ENCODE measurements around the gene BEST3. TPM values are rescaled to one million over a fixed set of nuclear protein-coding genes. Genes with fewer than 3 reads are reported as not detected.

Gene BEST3
- total and polyA plus RNA-seq, 2 donors (not counting 1 experiment from before 2014, with no cell fraction given), result not detected

- Mint-ChIP-seq H3K9me3 (ENCODE audit: insufficient read depth) (no peaks in the 10 kb centered on the region), H3K27ac (no peak overlapping the region), H3K4me1 (no peaks in the 10 kb centered on the region), H3K4me3 (no peak overlapping the region), H3K27me3 (peaks cover 27% of the 10 kb centered on the region)
- H3K27me3 ChIP-seq (replicated peaks in 1 of 4; ENCODE audit: control extremely low read depth in 1 of 4, control insufficient read depth in 3 of 4, insufficient read depth in 4 of 4, low read length in 3 of 4), result no peaks in the 10 kb centered on the region
- no peaks in the 10 kb centered on the region for H3K79me2 ChIP-seq (ENCODE audit: control insufficient read depth, insufficient read depth, low read length)
- intact Hi-C loops (cut with micrococcal nuclease), result no loop called here
- no peak for ATAC-seq (ENCODE audit: low read depth)
- H3K27ac ChIP-seq (ENCODE audit: low read length in 2 of 2), result no peak overlapping the region
- H3K4me1 ChIP-seq (ENCODE audit: control insufficient read depth in 2 of 2, insufficient read depth in 2 of 2, low read length in 2 of 2), result no peaks in the 10 kb centered on the region
- no peaks in the 10 kb centered on the region for H3K36me3 ChIP-seq (replicated peaks in 1 of 2; ENCODE audit: control extremely low read depth in 1 of 2, control insufficient read depth in 1 of 2, extremely low read depth in 1 of 2, insufficient read depth in 2 of 2, low read length in 1 of 2)
- DNase-seq, result no peak
- no peaks in the 10 kb centered on the region for H3K9me3 ChIP-seq (ENCODE audit: control extremely low read depth in 1 of 3, control insufficient read depth in 2 of 3, insufficient read depth in 1 of 3, low read length in 2 of 3)
- TF ChIP-seq EZH2 (IDR thresholded peaks at IDR 0.05; ENCODE audit: borderline replicate concordance, insufficient read depth, low read depth, low read length, poor library complexity, severe bottlenecking) (no peak), CTCF (IDR thresholded peaks at IDR 0.05) (no peak)
- H3K9ac ChIP-seq (ENCODE audit: low read length), result no peak overlapping the region
- H4K20me1 ChIP-seq (ENCODE audit: control insufficient read depth, insufficient read depth, low read length, poor library complexity, severe bottlenecking), result no peaks in the 10 kb centered on the region
- POLR2A ChIA-PET, result no interaction called here
- no peak overlapping the region for H3K4me3 ChIP-seq (ENCODE audit: control extremely low read depth in 1 of 5, extremely low read depth in 1 of 5, insufficient read depth in 1 of 5, low read depth in 2 of 5, low read length in 4 of 5)
- no peak overlapping the region for H3K4me2 ChIP-seq (replicated peaks; ENCODE audit: low read depth, low read length, poor library complexity, severe bottlenecking)
- WGBS (ENCODE audit: insufficient coverage), result 100% methylated on average over 1 of the region's 3 CpGs
- CTCF ChIA-PET, result no interaction called here
- H2AFZ ChIP-seq (ENCODE audit: insufficient read depth, low read depth, low read length, poor library complexity, severe bottlenecking), result no peak overlapping the region
Measured at GRCh38 chr12:69648476-69648875, 50.6 kb downstream of the BEST3 start.

GRCh38 chr12:69647178-69647577, 51.9 kb downstream of the BEST3 start:
- H3K9me3 ChIP-seq (ENCODE audit: control extremely low read depth in 1 of 3, control insufficient read depth in 2 of 3, insufficient read depth in 1 of 3, low read length in 2 of 3), result no peaks in the 10 kb centered on the region
- 66% methylated on average over 2 of the region's 4 CpGs for WGBS (ENCODE audit: insufficient coverage)
- no peak overlapping the region for H3K4me3 Mint-ChIP-seq
- H3K4me1 Mint-ChIP-seq, result no peaks in the 10 kb centered on the region
- no peak overlapping the region for H2AFZ ChIP-seq (ENCODE audit: insufficient read depth, low read depth, low read length, poor library complexity, severe bottlenecking)
- no peaks in the 10 kb centered on the region for H3K36me3 ChIP-seq (replicated peaks in 1 of 2; ENCODE audit: control extremely low read depth in 1 of 2, control insufficient read depth in 1 of 2, extremely low read depth in 1 of 2, insufficient read depth in 2 of 2, low read length in 1 of 2)
- no peak overlapping the region for H3K4me2 ChIP-seq (replicated peaks; ENCODE audit: low read depth, low read length, poor library complexity, severe bottlenecking)
- ChIA-PET CTCF (no interaction called here), POLR2A (no interaction called here)
- peaks cover 27% of the 10 kb centered on the region for H3K27me3 Mint-ChIP-seq
- no peak for DNase-seq
- H3K27ac Mint-ChIP-seq, result no peak overlapping the region
- H3K4me1 ChIP-seq (ENCODE audit: control insufficient read depth in 2 of 2, insufficient read depth in 2 of 2, low read length in 2 of 2), result no peaks in the 10 kb centered on the region
- H3K9me3 Mint-ChIP-seq (ENCODE audit: insufficient read depth), result no peaks in the 10 kb centered on the region
- H3K79me2 ChIP-seq (ENCODE audit: control insufficient read depth, insufficient read depth, low read length), result no peaks in the 10 kb centered on the region
- no peaks in the 10 kb centered on the region for H4K20me1 ChIP-seq (ENCODE audit: control insufficient read depth, insufficient read depth, low read length, poor library complexity, severe bottlenecking)
- intact Hi-C loops (cut with micrococcal nuclease), result no loop called here
- H3K4me3 ChIP-seq (ENCODE audit: control extremely low read depth in 1 of 5, extremely low read depth in 1 of 5, insufficient read depth in 1 of 5, low read depth in 2 of 5, low read length in 4 of 5), result no peak overlapping the region
- no peak for TF ChIP-seq EZH2 (IDR thresholded peaks at IDR 0.05; ENCODE audit: borderline replicate concordance, insufficient read depth, low read depth, low read length, poor library complexity, severe bottlenecking)
- no peak for TF ChIP-seq CTCF (IDR thresholded peaks at IDR 0.05)
- no peak overlapping the region for H3K27ac ChIP-seq (ENCODE audit: low read length in 2 of 2)
- no peak overlapping the region for H3K9ac ChIP-seq (ENCODE audit: low read length)
- ATAC-seq (ENCODE audit: low read depth), result no peak
- H3K27me3 ChIP-seq (replicated peaks in 1 of 4; ENCODE audit: control extremely low read depth in 1 of 4, control insufficient read depth in 3 of 4, insufficient read depth in 4 of 4, low read length in 3 of 4), result no peaks in the 10 kb centered on the region
